Esophagus squamous epithelium (tissue), 5 donors: ENCODE results near the gene NAV2. TPM values are rescaled to one million over a fixed set of nuclear protein-coding genes. Genes with fewer than 3 reads are reported as not detected.

Experiments
- DNase-seq: peaks from one replicate; lab custom pipeline; 2025; lab: John Stamatoyannopoulos, UW
- H3K27ac ChIP-seq, 4 donors: fragments of 200-600 bp; sonication (generic); one replicate each; pipeline ENCODE4 v1.5.1; 2016 to 2019; ENCODE audit warnings: mild to moderate bottlenecking in 1 of 4
- H3K27me3 ChIP-seq, 4 donors: fragments of 200-600 bp; sonication (generic); 1 replicate in 3 of 4; 2 replicates in 1 of 4; pipeline versions ENCODE4 v1.5.1 to v1.6.0; 2017 to 2021; ENCODE audit warnings: antibody characterized with exemption in 1 of 4
- H3K36me3 ChIP-seq, 3 donors: fragments of 200-600 bp; sonication (generic); one replicate each; pipeline ENCODE4 v1.5.1; 2016 to 2019
- H3K4me1 ChIP-seq, 3 donors: fragments of 200-600 bp; sonication (generic); one replicate each; pipeline ENCODE4 v1.5.1; 2017 to 2019
- H3K4me3 ChIP-seq, 4 donors: fragments of 200-600 bp; sonication (generic); 1 replicate in 3 of 4; 2 replicates in 1 of 4; pipeline ENCODE4 v1.5.1; 2016 to 2019; ENCODE audit warnings: mild to moderate bottlenecking in 2 of 4, moderate library complexity in 1 of 4
- H3K9me3 ChIP-seq, 3 donors: fragments of 200-600 bp; sonication (generic); one replicate each; pipeline ENCODE4 v1.5.1; 2016 to 2019
- CTCF ChIP-seq, 6 experiments: fragments of 450-650 bp in 4 of 6; fragments of 200-600 bp in 2 of 6; sonication (generic) in 2 of 6; IDR thresholded peaks; one replicate each; pipeline ENCODE4 v1.5.1; 2016 to 2019; ENCODE audit warnings: antibody characterized with exemption in 6 of 6, mild to moderate bottlenecking in 4 of 6, moderate library complexity in 4 of 6
- POLR2A ChIP-seq, 4 donors: fragments of 450-650 bp; IDR thresholded peaks; one replicate each; pipeline ENCODE4 v1.6.1; 2017; ENCODE audit warnings: antibody characterized with exemption in 4 of 4, mild to moderate bottlenecking in 4 of 4, moderate library complexity in 3 of 4
- WGBS, 2 donors: methylation state at CpG; one replicate each; pipeline ENCODE4 v1.1.5; 2018; 5-methylcytosine and 5-hydroxymethylcytosine counted together
- intact Hi-C: fragments of 100-400 bp; cut with DNase I; formaldehyde crosslinking; loops from one replicate; pipeline ENCODE4 v1.15.0; 2022
- total RNA-seq, 4 donors: library from RNA; depleted of rRNA; stranded (reverse); fragments of >200 nt; gene quantifications; one replicate each; pipeline ENCODE4 v1.1.0, GENCODE V29; 2016
- donor health status: DM: yes; HTN: yes; CAD: no.

NAV2 gene
- total RNA-seq, 4 donors from 2014 or later: 4.9 to 19.1 (median 14.6) TPM

GRCh38 chr11:19727246-19727645 lies 14.6 kb downstream of the NAV2 start:
- intact Hi-C loops: no loop called here
- Histone ChIP-seq H3K36me3 (no peaks in the 10 kb centered on the region), H3K9me3 (no peaks in the 10 kb centered on the region), H3K27ac (no peak overlapping the region), H3K4me1 (peaks cover 13 to 55% (median 22%) of the 10 kb centered on the region in 3 donors), H3K27me3 (no peaks in the 10 kb centered on the region), H3K4me3 (no peak overlapping the region)
- TF ChIP-seq POLR2A (IDR thresholded peaks at IDR 0.05): no peak
- TF ChIP-seq CTCF (IDR thresholded peaks at IDR 0.05): no peak
- DNase-seq: no peak
- WGBS, 2 donors: 92 to 100% methylated on average over 1 of the region's 1 CpG

GRCh38 chr11:19728436-19728835 lies 15.8 kb downstream of the NAV2 start:
- H3K4me1 ChIP-seq: peaks cover 13 to 43% (median 14%) of the 10 kb centered on the region in 3 donors
- no peak overlapping the region for H3K4me3 ChIP-seq
- intact Hi-C loops: no loop called here
- H3K27ac ChIP-seq: no peak overlapping the region
- H3K36me3 ChIP-seq: no peaks in the 10 kb centered on the region
- no peaks in the 10 kb centered on the region for H3K9me3 ChIP-seq
- H3K27me3 ChIP-seq: no peaks in the 10 kb centered on the region
- no peak for TF ChIP-seq POLR2A (IDR thresholded peaks at IDR 0.05)
- TF ChIP-seq CTCF (IDR thresholded peaks at IDR 0.05): no peak
- DNase-seq: no peak
- 78 to 86% methylated on average over 2 to 4 of the region's 4 CpGs for WGBS, 2 donors

- no peak for DNase-seq
- Histone ChIP-seq H3K27ac (no peak overlapping the region), H3K36me3 (no peaks in the 10 kb centered on the region), H3K4me1 (peaks cover 7 to 36% (median 12%) of the 10 kb centered on the region in 3 donors), H3K4me3 (no peak overlapping the region), H3K9me3 (no peaks in the 10 kb centered on the region), H3K27me3 (no peaks in the 10 kb centered on the region)
- WGBS, 2 donors: 59 to 87% methylated on average over 2 of the region's 2 CpGs
- TF ChIP-seq POLR2A (IDR thresholded peaks at IDR 0.05) (no peak), CTCF (IDR thresholded peaks at IDR 0.05) (no peak)
- intact Hi-C loops: no loop called here
These were observed 16.5 kb downstream of the NAV2 start for GRCh38 chr11:19729141-19729540.

GRCh38 chr11:19730373-19730772 lies 17.7 kb downstream of the NAV2 start:
- Histone ChIP-seq H3K4me3 (no peak overlapping the region), H3K9me3 (no peaks in the 10 kb centered on the region), H3K4me1 (peaks cover under 1 to 28% (median 6%) of the 10 kb centered on the region in 3 donors), H3K27me3 (no peaks in the 10 kb centered on the region), H3K36me3 (no peaks in the 10 kb centered on the region), H3K27ac (peak overlapping the region in 3 of 4 donors; percentile 30 to 58 (median 45))
- 52 to 73% methylated on average over 4 to 8 of the region's 11 CpGs for WGBS, 2 donors
- no peak for DNase-seq
- intact Hi-C loops: no loop called here
- no peak for TF ChIP-seq POLR2A (IDR thresholded peaks at IDR 0.05)
- TF ChIP-seq CTCF (IDR thresholded peaks at IDR 0.05): no peak

- TF ChIP-seq POLR2A (IDR thresholded peaks at IDR 0.05) (no peak), CTCF (IDR thresholded peaks at IDR 0.05) (no peak)
- 77 to 100% methylated on average over 2 of the region's 2 CpGs for WGBS, 2 donors
These were observed 21.5 kb downstream of the NAV2 start for GRCh38 chr11:19734171-19734570.

More at GRCh38 chr11:19734171-19734570, 21.5 kb downstream of the NAV2 start:
- H3K4me1 ChIP-seq: peaks cover 0 to 15% (median 0%) of the 10 kb centered on the region in 3 donors
- DNase-seq: no peak
- H3K27ac ChIP-seq: peak overlapping the region in 2 of 4 donors; percentile 7 to 60
- no peaks in the 10 kb centered on the region for H3K27me3 ChIP-seq
- no peak overlapping the region for H3K4me3 ChIP-seq
- intact Hi-C loops: no loop called here
- H3K9me3 ChIP-seq: no peaks in the 10 kb centered on the region
- no peaks in the 10 kb centered on the region for H3K36me3 ChIP-seq
